HG03175 (cell line): ENCODE data around the gene SLCO2B1.

Experiments used
- ATAC-seq: cut with Tn5 transposase; IDR thresholded peaks from one replicate; pipeline ENCODE4 v1.9.1; 2021; ENCODE audit warnings: mild to moderate bottlenecking, moderate library complexity; ENCODE audit not compliant: unreplicated experiment

SLCO2B1 gene

GRCh38 chr11:75246006-75246670 is 95.2 kb downstream of the SLCO2B1 start:
- ATAC-seq, result no peak

GRCh38 chr11:75246671-75247350 is 95.9 kb downstream of the SLCO2B1 start:
- ATAC-seq, result no peak

- no peak for ATAC-seq
Observed at GRCh38 chr11:75248924-75249256, 98.0 kb downstream of the SLCO2B1 start.

- no peak for ATAC-seq
Observed at GRCh38 chr11:75249704-75250103, 98.8 kb downstream of the SLCO2B1 start.

- no peak for ATAC-seq
Observed at GRCh38 chr11:75254326-75254725, 103.4 kb downstream of the SLCO2B1 start.
